Ishikawa (cell line): ENCODE measurements around the gene COPE.

Experiments used
- CEBPB ChIP-seq: IDR thresholded peaks from 2 replicates; pipeline ENCODE4 v1.6.1; 2012
- CREB1 ChIP-seq: IDR thresholded peaks from 2 replicates; pipeline ENCODE4 v1.6.1; 2012; ENCODE audit warnings: low read depth
- EGR1 ChIP-seq: IDR thresholded peaks from 2 replicates; pipeline ENCODE4 v1.6.1; 2012
- EP300 ChIP-seq: IDR thresholded peaks from 2 replicates; pipeline ENCODE4 v1.6.1; 2012; ENCODE audit warnings: borderline replicate concordance
- FOXM1 ChIP-seq: IDR thresholded peaks from 2 replicates; pipeline ENCODE4 v1.6.1; 2012; ENCODE audit warnings: low read depth, borderline replicate concordance
- MAX ChIP-seq: IDR thresholded peaks from 2 replicates; pipeline ENCODE4 v1.6.1; 2012
- NFIC ChIP-seq: IDR thresholded peaks from 2 replicates; pipeline ENCODE4 v1.6.1; 2012
- RAD21 ChIP-seq: IDR thresholded peaks from 2 replicates; pipeline ENCODE4 v1.6.1; 2012; ENCODE audit warnings: low read depth
- REST ChIP-seq: IDR thresholded peaks from 2 replicates; pipeline ENCODE4 v1.6.1; 2012; ENCODE audit warnings: low read depth, mild to moderate bottlenecking
- TAF1 ChIP-seq: IDR thresholded peaks from 2 replicates; pipeline ENCODE4 v1.6.1; 2012; ENCODE audit warnings: low read depth, mild to moderate bottlenecking
- TCF12 ChIP-seq: IDR thresholded peaks from 2 replicates; pipeline ENCODE4 v1.6.1; 2012; ENCODE audit warnings: low read depth
- TEAD4 ChIP-seq: IDR thresholded peaks from 2 replicates; pipeline ENCODE4 v1.6.1; 2012
- USF1 ChIP-seq: IDR thresholded peaks from 2 replicates; pipeline ENCODE4 v1.6.1; 2012
- YY1 ChIP-seq: IDR thresholded peaks from 2 replicates; pipeline ENCODE4 v1.6.1; 2012; ENCODE audit warnings: low read depth
- ZBTB7A ChIP-seq: IDR thresholded peaks from 2 replicates; pipeline ENCODE4 v1.6.1; 2012; ENCODE audit warnings: low read depth

Gene COPE

GRCh38 chr19:18951721-18952281 is 32.6 kb upstream of the COPE start:
- TF ChIP-seq ZBTB7A: no peak
- TF ChIP-seq RAD21: no peak
- no peak for TF ChIP-seq YY1
- no peak for TF ChIP-seq MAX
- no peak for TF ChIP-seq TAF1
- no peak for TF ChIP-seq TCF12
- no peak for TF ChIP-seq TEAD4
- no peak for TF ChIP-seq CREB1
- no peak for TF ChIP-seq FOXM1
- TF ChIP-seq USF1: no peak
- no peak for TF ChIP-seq REST
- TF ChIP-seq NFIC: no peak
- TF ChIP-seq CEBPB: no peak
- TF ChIP-seq EGR1: no peak

- no peak for TF ChIP-seq USF1
- TF ChIP-seq CREB1: no peak
- TF ChIP-seq MAX: no peak
- TF ChIP-seq REST: no peak
- no peak for TF ChIP-seq EP300
- TF ChIP-seq EGR1: no peak
- TF ChIP-seq YY1: no peak
- TF ChIP-seq TCF12: no peak
- TF ChIP-seq TEAD4: no peak
- TF ChIP-seq RAD21: no peak
- no peak for TF ChIP-seq NFIC
- no peak for TF ChIP-seq FOXM1
- TF ChIP-seq CEBPB: no peak
- TF ChIP-seq TAF1: no peak
- no peak for TF ChIP-seq ZBTB7A
Observed at GRCh38 chr19:18949858-18950257, 30.7 kb upstream of the COPE start.

GRCh38 chr19:18948976-18949356 is 29.8 kb upstream of the COPE start:
- TF ChIP-seq MAX: no peak
- no peak for TF ChIP-seq CEBPB
- TF ChIP-seq TAF1: no peak

- TF ChIP-seq CEBPB (no peak), TCF12 (no peak), USF1 (no peak), MAX (no peak), REST (no peak), TAF1 (no peak), TEAD4 (no peak), CREB1 (no peak), RAD21 (no peak)
Observed at GRCh38 chr19:18948075-18948975, 29.1 kb upstream of the COPE start.
